ENCODE results near the gene HLA-DQA2.
A peak's percentile ranks its signal among the peaks of the same experiment; 100 is the strongest.
"Not testable (repeated sequence)": the region's sequence is repeated elsewhere in the genome, so short reads cannot be mapped to it uniquely, and the experiment has no call there.

The HLA-DQA2 gene

DNA sequence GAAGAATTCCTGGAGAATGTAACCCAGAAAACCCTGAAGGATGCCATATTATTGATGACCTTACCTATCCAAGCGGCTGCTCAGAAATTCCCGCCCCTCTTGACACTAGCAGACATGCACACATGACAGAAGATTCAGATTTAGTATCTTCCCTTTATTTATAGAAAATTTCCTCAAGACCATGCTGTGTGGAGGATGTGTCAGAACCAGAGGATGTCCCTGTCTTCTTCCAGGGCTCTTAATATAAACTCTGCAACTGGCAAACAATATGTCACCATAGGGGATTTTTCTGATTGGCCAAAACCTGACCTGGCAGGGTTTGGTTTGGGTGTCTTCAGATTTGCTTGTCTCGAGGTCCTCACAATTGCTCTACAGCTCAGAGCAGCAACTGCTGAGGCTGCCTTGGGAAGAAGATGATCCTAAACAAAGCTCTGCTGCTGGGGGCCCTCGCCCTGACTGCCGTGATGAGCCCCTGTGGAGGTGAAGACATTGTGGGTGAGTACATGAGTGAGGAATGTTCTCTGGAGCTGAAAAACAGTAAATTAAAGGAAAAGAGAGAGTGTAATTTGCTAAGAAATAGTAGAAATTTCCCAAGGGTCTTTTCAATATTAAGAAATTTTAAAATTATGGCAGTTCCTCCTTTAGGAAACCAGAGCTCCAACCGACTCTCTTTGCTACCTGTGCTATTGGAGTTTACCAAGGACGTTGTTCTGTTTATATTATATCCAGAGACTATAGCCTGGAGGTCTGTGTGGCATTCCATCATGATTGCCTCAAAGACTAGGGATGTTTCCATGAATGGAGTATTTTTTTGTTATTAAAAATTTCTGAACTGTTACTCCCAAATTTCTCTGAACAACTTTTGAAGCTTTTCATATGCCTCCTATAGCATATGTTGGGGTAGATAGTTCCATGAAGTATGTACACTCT, at the start of gene HLA-DQA2:
TSS of gene HLA-DQA2 (plus strand) at position 361 of the 930 bp plus-strand sequence. CDS start at position 414, 53 bp downstream.
- DNase-seq (ENCODE audit: low spot score): no peak

- DNase-seq (ENCODE audit: low spot score): no peak
Observed at GRCh38 chr6:32692019-32692418, 49.2 kb upstream of the HLA-DQA2 start.

DNA sequence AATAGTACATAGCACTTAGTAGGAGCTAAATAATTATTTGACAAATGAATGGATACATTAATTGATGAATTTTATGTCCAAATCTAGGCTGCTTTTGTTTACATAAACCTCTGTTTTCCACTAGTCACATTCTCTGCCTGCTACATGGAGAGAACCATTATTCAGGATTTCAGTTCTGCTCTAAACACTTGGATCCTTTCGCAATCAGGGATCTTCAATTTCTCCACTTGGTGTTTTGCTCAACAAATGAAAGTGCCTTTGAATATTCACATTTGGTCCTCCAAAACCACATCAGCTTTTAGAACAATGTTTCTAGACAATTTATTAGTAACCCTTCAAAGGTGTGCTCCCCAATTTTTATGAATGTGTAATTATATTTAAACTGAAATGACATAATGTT, 44.2 kb upstream of the HLA-DQA2 start:
- DNase-seq (ENCODE audit: low spot score): no peak

DNA sequence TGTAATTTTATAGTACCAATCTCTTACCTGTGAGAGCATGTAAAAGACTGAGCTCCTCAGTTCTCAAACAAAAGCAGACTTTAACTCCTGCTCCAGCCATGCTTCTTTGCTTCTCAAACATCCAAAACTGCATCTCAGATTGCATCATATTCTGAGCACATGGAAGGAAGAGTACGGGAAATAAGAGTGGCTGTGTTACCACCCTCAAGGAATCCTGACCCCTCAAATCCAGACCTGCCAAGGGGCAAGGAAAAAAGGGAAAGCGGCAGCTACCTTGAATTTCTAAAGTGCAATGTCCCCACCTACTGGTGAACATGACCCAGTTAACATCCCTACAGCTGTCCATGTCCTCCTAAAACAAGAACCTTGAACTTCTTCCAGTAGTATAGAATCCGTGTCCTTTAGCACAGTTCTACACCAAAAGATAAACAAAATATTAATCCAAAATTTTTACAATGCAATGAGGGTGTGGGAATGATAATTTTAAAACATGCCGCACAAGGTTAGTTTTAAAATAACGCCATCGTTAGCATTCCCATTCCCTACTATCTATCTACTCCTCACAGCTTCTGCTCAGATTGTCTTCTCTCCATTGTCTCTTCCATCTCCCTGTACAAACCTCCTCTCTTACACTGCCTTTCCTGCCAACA, 40.7 kb upstream of the HLA-DQA2 start:
- peak; percentile 59 for DNase-seq (ENCODE audit: low spot score)

DNA sequence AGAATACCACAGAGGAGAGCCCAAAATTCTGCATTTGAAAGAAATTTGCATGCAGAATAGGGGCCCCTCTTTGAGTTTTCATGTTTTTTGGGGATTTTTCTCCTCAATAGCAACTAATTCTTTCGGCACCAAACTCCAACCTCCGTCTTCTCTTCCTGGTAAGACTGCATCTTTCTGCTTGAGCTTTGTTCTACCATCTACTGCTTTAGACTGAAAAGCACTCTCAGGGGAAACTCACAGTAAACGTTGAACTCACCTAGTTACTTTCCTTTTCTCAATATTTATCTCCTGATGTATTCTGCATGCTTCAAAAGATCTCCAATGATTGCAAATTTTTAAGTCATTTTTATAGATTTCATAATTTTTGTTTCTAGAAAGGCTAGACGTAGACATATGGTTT, 37.8 kb upstream of the HLA-DQA2 start:
- DNase-seq (ENCODE audit: low spot score): no peak

DNA sequence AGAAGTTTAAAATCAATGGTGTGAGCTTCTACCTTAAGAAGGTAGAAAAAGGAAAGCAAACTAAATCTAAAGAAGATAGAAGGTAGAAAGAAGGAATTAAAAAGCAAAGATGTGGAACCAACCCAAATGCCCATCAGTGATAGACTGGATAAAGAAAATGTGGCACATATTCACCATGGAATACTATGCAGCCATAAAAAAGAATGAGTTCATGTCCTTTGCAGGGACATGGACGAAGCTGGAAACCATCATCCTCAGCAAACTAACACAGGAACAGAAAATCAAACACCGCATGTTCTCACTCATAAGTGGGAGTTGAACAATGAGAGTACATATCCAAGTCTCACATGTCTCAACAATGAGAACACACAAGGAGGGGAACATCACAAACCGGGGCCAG, 36.0 kb upstream of the HLA-DQA2 start:
- DNase-seq (ENCODE audit: low spot score): not testable (repeated sequence)

DNA sequence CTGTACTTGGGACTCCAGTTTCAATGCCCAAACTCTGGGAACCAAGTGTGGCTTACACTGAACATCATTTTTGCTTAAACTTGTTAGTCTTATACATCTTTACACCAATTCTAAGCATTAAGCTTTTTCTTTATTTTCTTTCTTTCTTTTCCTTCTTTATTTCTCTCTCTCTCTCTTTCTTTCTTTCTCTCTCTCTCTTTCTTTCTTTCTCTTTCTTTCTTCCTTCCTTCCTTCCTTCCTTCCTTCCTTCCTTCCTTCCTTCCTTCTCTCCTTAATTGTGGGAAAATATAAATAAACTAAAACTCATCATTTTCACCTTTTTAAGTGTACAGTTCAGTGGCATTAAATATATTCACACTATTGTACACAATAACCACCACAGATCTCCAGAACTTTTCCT, 31.6 kb upstream of the HLA-DQA2 start:
- no peak for DNase-seq (ENCODE audit: low spot score)

- DNase-seq (ENCODE audit: low spot score): no peak
Observed at GRCh38 chr6:32713241-32713640, 27.9 kb upstream of the HLA-DQA2 start.

DNA sequence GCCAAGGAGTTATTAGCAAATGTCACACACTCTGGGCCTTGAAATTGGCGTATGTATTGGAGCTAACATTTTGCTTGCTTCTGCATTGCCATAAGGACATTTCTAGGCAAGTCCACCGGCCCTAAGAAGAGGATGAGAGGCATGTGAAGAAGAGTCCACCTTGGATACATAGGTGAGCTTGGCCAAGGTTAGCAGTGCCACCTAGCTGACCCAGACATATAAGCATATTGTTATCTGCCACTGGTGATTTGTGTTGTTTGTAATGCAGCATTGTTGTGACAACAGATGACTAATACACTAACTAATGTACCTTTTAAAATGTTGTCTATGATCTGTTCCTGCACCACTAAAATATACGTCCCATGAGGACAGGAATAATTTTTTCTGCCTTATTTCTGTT, 24.8 kb upstream of the HLA-DQA2 start:
- DNase-seq (ENCODE audit: low spot score): no peak

- DNase-seq (ENCODE audit: low spot score): no peak
Observed at GRCh38 chr6:32718879-32719278, 22.3 kb upstream of the HLA-DQA2 start.

DNA sequence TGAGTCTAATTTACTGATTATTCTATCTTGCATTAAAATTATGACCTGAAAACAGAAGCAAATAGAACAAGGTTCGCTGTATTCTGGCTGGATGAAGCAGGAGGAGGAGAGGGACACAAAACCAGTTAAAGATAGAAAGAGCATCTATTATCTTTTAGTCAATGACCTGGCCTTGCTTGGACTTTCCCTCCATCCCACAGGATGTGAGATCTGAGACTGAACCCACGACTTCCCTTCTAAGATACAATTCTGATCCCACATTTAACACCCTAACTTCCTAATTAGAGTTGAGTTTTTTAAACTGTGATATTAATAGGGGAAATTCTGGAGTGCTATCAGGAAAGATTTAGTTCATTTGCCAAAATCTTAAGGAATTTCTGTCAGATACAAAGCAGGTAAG, 3.1 kb upstream of the HLA-DQA2 start:
- no peak for DNase-seq (ENCODE audit: low spot score)

GRCh38 chr6:32742374-32742773, 1.2 kb downstream of the HLA-DQA2 start:
- DNase-seq (ENCODE audit: low spot score): no peak

- no peak for DNase-seq (ENCODE audit: low spot score)
Observed at GRCh38 chr6:32744776-32745175, 3.6 kb downstream of the HLA-DQA2 start.

GRCh38 chr6:32745649-32746048, 4.5 kb downstream of the HLA-DQA2 start:
- DNase-seq (ENCODE audit: low spot score): not testable (repeated sequence)

GRCh38 chr6:32752580-32752979, 11.4 kb downstream of the HLA-DQA2 start:
- no peak for DNase-seq (ENCODE audit: low spot score)

- no peak for DNase-seq (ENCODE audit: low spot score)
Observed at GRCh38 chr6:32759669-32760068, 18.5 kb downstream of the HLA-DQA2 start.

GRCh38 chr6:32761072-32761471, 19.9 kb downstream of the HLA-DQA2 start:
- DNase-seq (ENCODE audit: low spot score): no peak

GRCh38 chr6:32761548-32761947, 20.4 kb downstream of the HLA-DQA2 start:
- DNase-seq (ENCODE audit: low spot score): no peak

DNA sequence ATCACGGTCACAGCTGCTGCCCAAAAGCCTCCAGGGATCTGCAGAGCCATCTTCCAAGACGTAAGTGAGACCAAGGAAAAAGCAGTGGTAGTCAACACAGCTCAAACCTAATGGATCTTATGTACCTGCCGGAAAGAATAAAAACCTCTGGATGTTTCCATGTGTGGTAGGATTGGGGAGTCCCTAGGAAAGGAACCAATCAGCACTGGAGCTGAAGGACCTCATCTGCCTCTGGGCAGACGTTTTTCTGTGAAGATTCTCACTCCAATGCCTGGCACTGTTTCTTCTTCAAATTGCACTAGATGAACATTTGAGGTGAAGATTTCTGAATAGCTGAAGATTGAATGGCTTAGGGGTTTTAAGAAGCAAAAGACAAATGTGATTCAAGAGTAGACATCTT, 22.2 kb downstream of the HLA-DQA2 start, which contains the start of gene HLA-DQB2:
TSS of gene HLA-DQB2 (minus strand) at position 112 of the 400 bp plus-strand sequence. CDS start at position 50, 62 bp downstream.
- DNase-seq (ENCODE audit: low spot score): no peak

DNA sequence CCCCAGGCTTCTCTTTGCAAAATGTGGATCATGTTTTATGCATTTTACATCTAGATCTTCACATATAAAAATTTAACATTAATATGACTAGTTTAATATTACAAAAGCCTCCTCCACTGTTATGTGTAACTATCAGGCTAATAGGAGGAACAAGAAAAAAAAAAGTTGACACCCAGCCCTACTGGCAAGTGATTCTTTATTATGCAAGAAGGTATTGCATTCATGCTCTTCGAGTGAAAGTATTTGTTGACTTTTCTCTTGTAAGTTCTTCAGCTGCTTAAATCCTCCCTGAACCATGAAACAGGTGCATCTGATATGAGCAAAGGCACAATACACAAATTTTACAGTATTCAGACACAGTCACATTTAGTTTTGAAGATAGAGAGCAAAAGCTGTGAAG, 22.9 kb downstream of the HLA-DQA2 start:
- DNase-seq (ENCODE audit: low spot score): no peak

GRCh38 chr6:32772656-32773055, 31.5 kb downstream of the HLA-DQA2 start:
- DNase-seq (ENCODE audit: low spot score): no peak

DNA sequence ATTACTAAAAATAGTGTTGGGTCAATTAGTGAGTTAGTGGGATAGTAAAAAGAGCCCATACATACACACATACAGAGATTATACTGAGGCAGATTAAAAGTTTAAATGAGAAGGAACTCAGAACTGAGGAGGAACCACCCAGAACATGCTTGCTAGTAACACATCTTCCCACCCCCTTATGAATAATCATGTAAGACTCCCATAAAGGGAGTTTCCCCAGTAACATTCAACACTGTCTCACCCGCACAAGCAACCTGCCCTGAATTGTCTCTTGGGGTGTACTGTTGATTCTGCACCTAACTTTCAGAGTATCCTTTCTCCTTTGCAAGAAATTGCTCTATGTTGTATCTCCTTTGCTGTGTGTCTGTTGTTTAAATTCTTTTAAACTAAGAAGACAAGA, 33.2 kb downstream of the HLA-DQA2 start:
- no peak for DNase-seq (ENCODE audit: low spot score)

DNA sequence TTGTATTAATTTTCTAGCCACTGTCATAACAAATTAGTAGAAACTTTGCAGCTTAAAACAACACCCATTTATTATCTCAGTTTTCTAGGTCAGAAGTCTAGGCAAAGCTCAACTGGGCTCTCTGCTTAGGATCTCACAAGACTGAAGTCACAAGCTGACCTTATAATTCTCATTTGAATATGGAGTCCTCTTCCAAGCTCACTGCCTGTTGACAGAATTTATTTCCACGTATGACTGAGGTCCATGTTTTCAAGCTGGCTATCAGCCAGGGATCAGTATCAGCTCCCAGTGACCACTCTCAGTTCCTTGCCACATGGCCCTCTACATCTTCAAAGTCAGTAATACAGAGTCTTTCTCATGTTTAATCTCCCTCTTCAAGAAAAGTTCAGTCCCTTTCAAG, 33.9 kb downstream of the HLA-DQA2 start:
- no peak for DNase-seq (ENCODE audit: low spot score)

All from D341Med (cell line).